Body of pancreas (tissue), 4 donors: ENCODE measurements around the gene PRC1.

ENCODE experiments used
- CTCF ChIP-seq, 7 experiments: fragments of 450-650 bp in 4 of 7; fragments of 200-600 bp in 3 of 7; sonication (generic) in 3 of 7; IDR thresholded peaks; one replicate each; pipeline ENCODE4 v1.5.1; 2016 to 2019; ENCODE audit warnings: antibody characterized with exemption in 7 of 7
- POLR2A ChIP-seq, 3 donors: fragments of 450-650 bp; IDR thresholded peaks; one replicate each; pipeline ENCODE4 v1.6.1; 2016; ENCODE audit warnings: antibody characterized with exemption in 3 of 3, mild to moderate bottlenecking in 2 of 3

GRCh38 chr15:90916461-90916860 is 77.9 kb downstream of the PRC1 start:
- TF ChIP-seq CTCF (IDR thresholded peaks at IDR 0.05) (no peak), POLR2A (IDR thresholded peaks at IDR 0.05) (no peak)
